Measurements from ENCODE around the gene ZNF575.
"Not testable (repeated sequence)": the region's sequence is repeated elsewhere in the genome, so short reads cannot be mapped to it uniquely, and the experiment has no call there.

The ZNF575 gene

GRCh38 chr19:43507880-43508279 is 25.1 kb upstream of the ZNF575 start:
- no peak overlapping the region for H3K4me3 ChIP-seq (ENCODE audit: low read depth, low read length)

- H3K4me3 ChIP-seq (ENCODE audit: low read depth, low read length), result no peak overlapping the region
These were observed 22.3 kb upstream of the ZNF575 start for GRCh38 chr19:43510713-43511112.

GRCh38 chr19:43511324-43511723 is 21.7 kb upstream of the ZNF575 start:
- H3K4me3 ChIP-seq (ENCODE audit: low read depth, low read length), result no peak overlapping the region

GRCh38 chr19:43512399-43512798 is 20.6 kb upstream of the ZNF575 start:
- not testable (repeated sequence) for H3K4me3 ChIP-seq (ENCODE audit: low read depth, low read length)

GRCh38 chr19:43518051-43518450 is 14.9 kb upstream of the ZNF575 start:
- no peak overlapping the region for H3K4me3 ChIP-seq (ENCODE audit: low read depth, low read length)

- H3K4me3 ChIP-seq (ENCODE audit: low read depth, low read length), result no peak overlapping the region
These were observed 13.4 kb upstream of the ZNF575 start for GRCh38 chr19:43519436-43520088.

GRCh38 chr19:43522929-43523328 is 10.1 kb upstream of the ZNF575 start:
- H3K4me3 ChIP-seq (ENCODE audit: low read depth, low read length), result no peak overlapping the region

GRCh38 chr19:43523696-43524095 is 9.3 kb upstream of the ZNF575 start:
- not testable (repeated sequence) for H3K4me3 ChIP-seq (ENCODE audit: low read depth, low read length)

- peak overlapping the region; percentile 74 for H3K4me3 ChIP-seq (ENCODE audit: low read depth, low read length)
These were observed 7.8 kb upstream of the ZNF575 start for GRCh38 chr19:43524922-43525835.

- H3K4me3 ChIP-seq (ENCODE audit: low read depth, low read length), result peak overlapping the region; percentile 74
These were observed 6.9 kb upstream of the ZNF575 start for GRCh38 chr19:43525836-43526771.

GRCh38 chr19:43526884-43527859 is 5.8 kb upstream of the ZNF575 start, which contains the start of gene ETHE1:
ETHE1 (minus strand) TSS chr19:43527201; CDS start chr19:43527177, 24 bp downstream.
- peak within 1 kb of the TSS; percentile 74 for H3K4me3 ChIP-seq (ENCODE audit: low read depth, low read length)

- H3K4me3 ChIP-seq (ENCODE audit: low read depth, low read length), result no peak overlapping the region
These were observed 4.9 kb upstream of the ZNF575 start for GRCh38 chr19:43527860-43528622.

GRCh38 chr19:43532571-43532961 is 422 bp upstream of the ZNF575 start:
- H3K4me3 ChIP-seq (ENCODE audit: low read depth, low read length), result peak overlapping the region; percentile 77

GRCh38 chr19:43533546-43534304 is 737 bp downstream of the ZNF575 start:
- H3K4me3 ChIP-seq (ENCODE audit: low read depth, low read length), result peak overlapping the region; percentile 77

- peak overlapping the region; percentile 20 for H3K4me3 ChIP-seq (ENCODE audit: low read depth, low read length)
These were observed 1.4 kb downstream of the ZNF575 start for GRCh38 chr19:43534305-43534815.

GRCh38 chr19:43534816-43535761 is 2.1 kb downstream of the ZNF575 start:
- H3K4me3 ChIP-seq (ENCODE audit: low read depth, low read length), result no peak overlapping the region

- H3K4me3 ChIP-seq (ENCODE audit: low read depth, low read length), result no peak overlapping the region
These were observed 5.9 kb downstream of the ZNF575 start for GRCh38 chr19:43538922-43539321.
